ENCODE measurements around the gene HEXIM2. TPM values are rescaled to one million over a fixed set of nuclear protein-coding genes. Genes with fewer than 3 reads are reported as not detected.
A peak's percentile ranks its signal among the peaks of the same experiment; 100 is the strongest.

The HEXIM2 gene
- total and polyA plus RNA-seq, 10 donors: 4.0 to 10.4 (median 7.9) TPM

DNA sequence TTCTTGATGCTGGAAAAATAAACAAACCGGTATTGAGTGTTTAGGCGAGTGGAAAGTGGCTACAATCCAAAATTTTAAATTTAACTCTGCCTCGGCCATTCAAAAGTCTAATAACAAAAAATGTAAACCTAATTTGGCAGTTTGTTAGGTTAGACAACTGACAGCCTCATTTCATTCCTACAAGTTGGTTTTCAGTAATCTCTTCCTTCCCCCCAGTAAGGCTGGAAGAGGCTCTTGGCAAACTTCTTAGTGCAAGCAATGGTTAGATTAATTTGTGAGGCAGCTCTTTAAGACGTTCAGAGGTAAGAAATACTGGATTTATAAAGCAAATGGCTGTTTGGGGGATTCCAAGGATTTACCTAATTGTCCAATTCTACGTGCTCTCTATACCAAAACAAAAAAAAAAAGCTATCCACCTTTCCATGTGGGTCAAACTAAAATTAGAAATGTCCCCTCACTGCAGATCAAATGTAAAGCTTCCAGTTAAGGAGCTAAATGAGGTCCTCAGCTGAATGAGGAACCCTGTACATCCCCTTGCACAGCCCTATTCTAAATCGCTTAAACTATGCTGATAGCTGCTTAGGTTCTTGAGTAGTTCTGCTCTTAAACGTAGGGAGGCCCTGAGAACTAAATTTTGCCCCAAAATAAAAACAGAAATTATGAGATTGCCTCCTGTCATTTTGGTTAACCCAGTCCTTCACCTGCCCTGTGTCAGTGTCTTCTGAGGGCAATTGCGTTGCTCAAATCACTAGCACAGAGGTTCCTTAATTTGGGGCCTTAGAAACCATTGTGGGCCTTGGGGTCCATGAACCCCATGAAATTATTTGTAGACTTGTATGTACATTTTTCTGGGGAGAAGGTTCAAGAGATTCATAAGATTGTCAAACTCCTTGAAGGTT lies 10.5 kb upstream of the HEXIM2 start:
- intact Hi-C loops (cut with DNase I; ENCODE audit: low total_unique reads): no loop called here
- 32 to 61% (median 47%) methylated on average over 8 of the region's 8 CpGs for WGBS, 5 donors
- Histone ChIP-seq H3K4me3 (peak overlapping the region in 7 of 8 donors; percentile 2 to 88 (median 71)), H3K36me3 (peaks cover 0 to 14% (median 0%) of the 10 kb centered on the region in 6 donors), H3K27me3 (replicated peaks in 1 of 7) (no peaks in the 10 kb centered on the region), H3K27ac (peak overlapping the region; percentile 36 to 99 (median 96)), H3K9me3 (no peaks in the 10 kb centered on the region), H3K4me1 (peaks cover 27 to 90% (median 50%) of the 10 kb centered on the region in 6 donors)
- no peak for DNase-seq
- TF ChIP-seq POLR2AphosphoS5 (IDR thresholded peaks at IDR 0.05) (no peak), POLR2A (IDR thresholded peaks at IDR 0.05) (no peak)
- TF ChIP-seq, protein P1, sequence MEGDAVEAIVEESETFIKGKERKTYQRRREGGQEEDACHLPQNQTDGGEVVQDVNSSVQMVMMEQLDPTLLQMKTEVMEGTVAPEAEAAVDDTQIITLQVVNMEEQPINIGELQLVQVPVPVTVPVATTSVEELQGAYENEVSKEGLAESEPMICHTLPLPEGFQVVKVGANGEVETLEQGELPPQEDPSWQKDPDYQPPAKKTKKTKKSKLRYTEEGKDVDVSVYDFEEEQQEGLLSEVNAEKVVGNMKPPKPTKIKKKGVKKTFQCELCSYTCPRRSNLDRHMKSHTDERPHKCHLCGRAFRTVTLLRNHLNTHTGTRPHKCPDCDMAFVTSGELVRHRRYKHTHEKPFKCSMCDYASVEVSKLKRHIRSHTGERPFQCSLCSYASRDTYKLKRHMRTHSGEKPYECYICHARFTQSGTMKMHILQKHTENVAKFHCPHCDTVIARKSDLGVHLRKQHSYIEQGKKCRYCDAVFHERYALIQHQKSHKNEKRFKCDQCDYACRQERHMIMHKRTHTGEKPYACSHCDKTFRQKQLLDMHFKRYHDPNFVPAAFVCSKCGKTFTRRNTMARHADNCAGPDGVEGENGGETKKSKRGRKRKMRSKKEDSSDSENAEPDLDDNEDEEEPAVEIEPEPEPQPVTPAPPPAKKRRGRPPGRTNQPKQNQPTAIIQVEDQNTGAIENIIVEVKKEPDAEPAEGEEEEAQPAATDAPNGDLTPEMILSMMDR (IDR thresholded peaks at IDR 0.05 in 8 of 11, conservative IDR thresholded peaks at IDR 0.05 in 3 of 11): no peak

DNA sequence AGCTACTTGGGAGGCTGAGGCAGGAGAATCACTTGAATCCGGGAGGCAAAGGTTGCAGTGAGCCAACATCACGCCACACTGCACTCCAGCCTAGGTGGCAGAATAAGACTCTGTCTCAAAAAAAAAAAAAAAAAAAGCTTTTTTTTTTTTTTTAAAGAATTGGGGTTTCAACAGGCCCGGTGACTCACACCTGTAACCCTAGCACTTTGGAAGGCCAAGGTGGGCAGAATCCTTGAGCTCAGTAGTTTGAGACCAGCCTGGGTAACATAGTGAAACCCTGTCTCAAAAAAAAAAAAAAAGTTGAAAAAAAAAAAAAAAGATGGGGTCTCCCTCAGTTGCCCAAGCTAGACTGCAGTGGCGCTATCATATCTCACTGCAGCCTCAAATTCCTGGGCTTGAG lies 6.6 kb upstream of the HEXIM2 start:
- H3K4me1 ChIP-seq: peaks cover 46 to 100% (median 63%) of the 10 kb centered on the region in 6 donors
- TF ChIP-seq POLR2A (IDR thresholded peaks at IDR 0.05) (no peak), POLR2AphosphoS5 (IDR thresholded peaks at IDR 0.05) (no peak)
- TF ChIP-seq, protein P1 (IDR thresholded peaks at IDR 0.05 in 8 of 11, conservative IDR thresholded peaks at IDR 0.05 in 3 of 11): no peak
- H3K27ac ChIP-seq: peak overlapping the region in 4 of 8 donors; percentile 3 to 48 (median 36)
- no peak overlapping the region for H3K4me3 ChIP-seq
- 92 to 93% (median 92%) methylated on average over 4 of the region's 4 CpGs for WGBS, 5 donors
- DNase-seq: no peak
- H3K36me3 ChIP-seq: peaks cover 0 to 41% (median 0%) of the 10 kb centered on the region in 6 donors
- H3K9me3 ChIP-seq: no peaks in the 10 kb centered on the region
- intact Hi-C loops (cut with DNase I; ENCODE audit: low total_unique reads): no loop called here
- H3K27me3 ChIP-seq (replicated peaks in 1 of 7): no peaks in the 10 kb centered on the region

DNA sequence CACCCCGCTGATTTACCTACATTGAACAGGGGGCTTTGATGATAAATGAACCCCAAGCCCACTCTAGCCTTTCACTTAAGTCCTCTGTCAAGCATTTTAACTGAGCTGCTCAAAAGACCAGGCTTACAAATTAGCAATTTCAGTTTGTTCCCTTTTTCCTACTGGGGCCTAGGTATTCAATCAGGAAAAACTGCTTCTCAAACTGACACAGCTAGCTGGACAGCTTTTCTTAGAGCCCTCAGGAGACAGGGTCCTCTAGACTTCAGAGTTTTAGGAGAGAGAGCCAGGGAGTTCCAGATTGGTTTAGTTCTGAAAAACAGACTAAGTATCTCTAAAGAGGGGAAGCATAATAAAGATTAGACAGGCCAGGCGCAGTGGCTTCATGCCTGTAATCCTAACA lies 6.2 kb upstream of the HEXIM2 start:
- Histone ChIP-seq H3K27me3 (replicated peaks in 1 of 7) (no peaks in the 10 kb centered on the region), H3K36me3 (peaks cover 0 to 41% (median 0%) of the 10 kb centered on the region in 6 donors), H3K4me3 (no peak overlapping the region), H3K4me1 (peaks cover 48 to 100% (median 64%) of the 10 kb centered on the region in 6 donors), H3K27ac (peak overlapping the region in 4 of 8 donors; percentile 3 to 48 (median 36)), H3K9me3 (no peaks in the 10 kb centered on the region)
- TF ChIP-seq POLR2A (IDR thresholded peaks at IDR 0.05) (no peak), POLR2AphosphoS5 (IDR thresholded peaks at IDR 0.05) (no peak)
- TF ChIP-seq, protein P1 (IDR thresholded peaks at IDR 0.05 in 8 of 11, conservative IDR thresholded peaks at IDR 0.05 in 3 of 11): no peak
- intact Hi-C loops (cut with DNase I; ENCODE audit: low total_unique reads): no loop called here
- no peak for DNase-seq
- 94 to 100% (median 96%) methylated on average over 2 of the region's 2 CpGs for WGBS, 5 donors

DNA sequence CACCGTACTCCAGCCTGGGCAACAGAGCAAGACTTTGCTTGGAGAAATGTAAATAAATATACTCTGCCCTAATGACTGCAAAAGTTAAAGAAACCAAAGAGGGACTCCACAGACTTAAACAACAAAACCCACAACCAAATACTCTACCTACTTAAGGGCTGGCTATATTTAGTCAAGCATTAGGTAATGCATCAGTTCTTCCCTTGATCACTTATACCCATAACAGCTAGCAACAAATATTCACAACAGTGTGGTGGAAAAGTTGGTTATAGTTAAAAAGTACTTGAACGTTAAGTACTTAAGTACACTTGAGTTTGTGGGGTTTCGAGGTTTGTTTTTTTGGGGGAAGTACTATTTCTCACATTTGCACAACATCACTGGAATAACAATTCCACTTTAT lies 5.4 kb upstream of the HEXIM2 start:
- TF ChIP-seq POLR2AphosphoS5 (IDR thresholded peaks at IDR 0.05) (no peak), POLR2A (IDR thresholded peaks at IDR 0.05) (no peak)
- TF ChIP-seq, protein P1 (IDR thresholded peaks at IDR 0.05 in 8 of 11, conservative IDR thresholded peaks at IDR 0.05 in 3 of 11): no peak
- WGBS, 5 donors: 61 to 76% (median 70%) methylated on average over 3 of the region's 3 CpGs

More for the DNA sequence above, 5.4 kb upstream of the HEXIM2 start:
- Histone ChIP-seq H3K36me3 (peaks cover 0 to 41% (median 0%) of the 10 kb centered on the region in 6 donors), H3K27me3 (replicated peaks in 1 of 7) (no peaks in the 10 kb centered on the region), H3K4me1 (peaks cover 40 to 94% (median 57%) of the 10 kb centered on the region in 6 donors), H3K27ac (peak overlapping the region in 1 of 8 donors; percentile 48), H3K9me3 (no peaks in the 10 kb centered on the region), H3K4me3 (no peak overlapping the region)
- intact Hi-C loops (cut with DNase I; ENCODE audit: low total_unique reads): no loop called here
- DNase-seq: no peak
